HG02588 (cell line): Measurements from ENCODE around the gene PRCD.

Experiments
- ATAC-seq: cut with Tn5 transposase; IDR thresholded peaks from one replicate; pipeline ENCODE4 v1.9.1; 2021; ENCODE audit warnings: mild to moderate bottlenecking, moderate library complexity; ENCODE audit not compliant: unreplicated experiment

Gene PRCD

GRCh38 chr17:76588182-76588581 is 48.3 kb downstream of the PRCD start:
- ATAC-seq = no peak

- ATAC-seq = no peak
Measured at GRCh38 chr17:76593384-76593826, 53.6 kb downstream of the PRCD start.

- no peak for ATAC-seq
Measured at GRCh38 chr17:76593959-76594358, 54.1 kb downstream of the PRCD start.

- no peak for ATAC-seq
Measured at GRCh38 chr17:76594690-76595089, 54.8 kb downstream of the PRCD start.
